ENCODE measurements around the gene PRR12.

Gene PRR12

DNA sequence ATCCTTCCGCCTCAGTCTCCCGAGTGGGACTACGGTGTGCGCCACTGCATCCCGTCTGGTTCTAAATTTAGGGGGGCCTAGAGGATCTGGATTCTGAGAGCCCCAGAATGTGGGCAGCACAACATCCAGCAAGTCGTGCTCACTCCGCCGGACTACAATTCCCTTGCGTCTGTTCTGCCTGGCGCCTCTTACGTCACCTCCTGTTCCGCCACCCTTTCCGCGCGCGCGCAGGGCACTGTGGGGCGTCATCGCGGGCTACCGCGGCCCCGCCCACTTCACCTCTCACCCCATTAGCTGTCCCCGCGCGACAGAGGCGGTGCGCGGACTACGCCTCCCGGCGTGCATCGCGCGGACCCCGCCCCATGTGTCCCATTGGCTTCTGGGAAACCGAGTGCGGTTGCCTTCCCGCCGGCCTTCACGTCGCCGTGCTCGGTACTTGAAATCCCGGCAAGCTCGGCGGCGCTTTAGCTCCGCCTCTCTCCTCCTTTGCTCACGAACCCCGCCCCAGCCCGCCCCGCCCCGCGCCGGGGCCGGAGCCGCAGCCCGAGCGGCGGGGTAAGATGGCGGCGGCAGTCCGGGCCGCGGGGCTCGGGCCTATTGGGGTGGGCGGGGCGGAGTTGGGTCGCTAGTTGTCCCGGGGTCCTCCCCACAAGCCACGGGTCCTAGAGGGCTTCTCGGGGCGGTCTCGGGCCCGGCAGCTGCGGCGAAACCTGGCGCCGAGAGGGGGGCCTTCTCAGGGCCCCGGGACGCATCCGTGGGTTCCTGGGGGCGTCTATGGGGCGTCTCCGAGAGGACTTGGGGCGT is 50.9 kb downstream of the PRR12 start, which contains the start of gene SCAF1 (continued):
- TF ChIP-seq ZEB2 (tag by site-specific recombination; IDR thresholded peaks at IDR 0.05) (peak; percentile 79), FEZF1 (tag by site-specific recombination; IDR thresholded peaks at IDR 0.05) (no peak), ZNF510 (tag by site-specific recombination; IDR thresholded peaks at IDR 0.05; ENCODE audit: insufficient replicate concordance) (no peak), ZNF843 (tag by site-specific recombination; IDR thresholded peaks at IDR 0.05) (peak; percentile 55; the same call in 1 of the 2 replicates), ZNF354C (tag by site-specific recombination; IDR thresholded peaks at IDR 0.05; ENCODE audit: borderline replicate concordance, low read depth) (no peak), ZNF23 (tag by site-specific recombination; IDR thresholded peaks at IDR 0.05; ENCODE audit: borderline replicate concordance) (no peak), ZNF792 (tag by site-specific recombination; IDR thresholded peaks at IDR 0.05) (no peak)
- TF ChIP-seq, protein P1, sequence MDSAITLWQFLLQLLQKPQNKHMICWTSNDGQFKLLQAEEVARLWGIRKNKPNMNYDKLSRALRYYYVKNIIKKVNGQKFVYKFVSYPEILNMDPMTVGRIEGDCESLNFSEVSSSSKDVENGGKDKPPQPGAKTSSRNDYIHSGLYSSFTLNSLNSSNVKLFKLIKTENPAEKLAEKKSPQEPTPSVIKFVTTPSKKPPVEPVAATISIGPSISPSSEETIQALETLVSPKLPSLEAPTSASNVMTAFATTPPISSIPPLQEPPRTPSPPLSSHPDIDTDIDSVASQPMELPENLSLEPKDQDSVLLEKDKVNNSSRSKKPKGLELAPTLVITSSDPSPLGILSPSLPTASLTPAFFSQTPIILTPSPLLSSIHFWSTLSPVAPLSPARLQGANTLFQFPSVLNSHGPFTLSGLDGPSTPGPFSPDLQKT (IDR thresholded peaks at IDR 0.05; ENCODE audit: borderline replicate concordance, low read depth, low read length): no peak; the same call in 1 of the 2 replicates
- TF ChIP-seq, protein P2, sequence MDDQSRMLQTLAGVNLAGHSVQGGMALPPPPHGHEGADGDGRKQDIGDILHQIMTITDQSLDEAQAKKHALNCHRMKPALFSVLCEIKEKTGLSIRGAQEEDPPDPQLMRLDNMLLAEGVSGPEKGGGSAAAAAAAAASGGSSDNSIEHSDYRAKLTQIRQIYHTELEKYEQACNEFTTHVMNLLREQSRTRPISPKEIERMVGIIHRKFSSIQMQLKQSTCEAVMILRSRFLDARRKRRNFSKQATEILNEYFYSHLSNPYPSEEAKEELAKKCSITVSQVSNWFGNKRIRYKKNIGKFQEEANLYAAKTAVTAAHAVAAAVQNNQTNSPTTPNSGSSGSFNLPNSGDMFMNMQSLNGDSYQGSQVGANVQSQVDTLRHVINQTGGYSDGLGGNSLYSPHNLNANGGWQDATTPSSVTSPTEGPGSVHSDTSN (CRISPR knock-in tag; IDR thresholded peaks at IDR 0.05): no peak
- TF ChIP-seq, protein P3, sequence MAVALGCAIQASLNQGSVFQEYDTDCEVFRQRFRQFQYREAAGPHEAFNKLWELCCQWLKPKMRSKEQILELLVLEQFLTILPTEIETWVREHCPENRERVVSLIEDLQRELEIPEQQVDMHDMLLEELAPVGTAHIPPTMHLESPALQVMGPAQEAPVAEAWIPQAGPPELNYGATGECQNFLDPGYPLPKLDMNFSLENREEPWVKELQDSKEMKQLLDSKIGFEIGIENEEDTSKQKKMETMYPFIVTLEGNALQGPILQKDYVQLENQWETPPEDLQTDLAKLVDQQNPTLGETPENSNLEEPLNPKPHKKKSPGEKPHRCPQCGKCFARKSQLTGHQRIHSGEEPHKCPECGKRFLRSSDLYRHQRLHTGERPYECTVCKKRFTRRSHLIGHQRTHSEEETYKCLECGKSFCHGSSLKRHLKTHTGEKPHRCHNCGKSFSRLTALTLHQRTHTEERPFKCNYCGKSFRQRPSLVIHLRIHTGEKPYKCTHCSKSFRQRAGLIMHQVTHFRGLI (tag by site-specific recombination; IDR thresholded peaks at IDR 0.05): no peak

DNA sequence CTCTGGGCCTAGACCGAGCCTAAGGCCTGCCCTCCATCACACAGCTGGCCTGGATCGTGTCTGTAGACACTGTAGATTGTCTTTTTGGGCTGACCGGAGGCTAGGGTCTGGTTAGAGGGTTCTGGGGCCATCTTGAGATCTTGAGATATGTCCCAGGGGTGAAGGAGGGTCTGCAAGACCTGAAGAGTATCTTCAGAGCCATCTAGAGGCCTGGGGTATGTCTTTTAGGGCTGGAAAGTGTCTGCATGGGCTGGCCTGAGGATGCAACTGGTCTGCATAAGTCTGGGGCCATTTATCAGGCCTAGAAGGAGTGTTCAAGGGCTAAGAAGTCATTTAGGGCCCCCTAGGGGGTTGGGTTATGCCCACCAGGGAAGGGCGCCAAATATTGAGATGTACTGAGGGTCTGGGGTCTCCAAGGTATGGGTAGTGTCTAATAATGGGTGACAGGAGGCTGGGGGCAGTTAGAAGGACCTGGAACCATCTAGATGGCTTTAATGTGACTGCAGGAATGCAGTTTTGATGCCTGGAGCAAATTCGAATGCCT is 51.6 kb downstream of the PRR12 start:
- peak overlapping the region; percentile 78 for H3K4me3 ChIP-seq (ENCODE audit: low read depth, low read length)
- H3K36me3 ChIP-seq (ENCODE audit: control insufficient read depth in 2 of 2, insufficient read depth in 1 of 2, low read length in 2 of 2): peaks cover 10 to 40% of the 10 kb centered on the region in 2 experiments
- H3K4me1 ChIP-seq (ENCODE audit: control insufficient read depth, insufficient read depth, low read length): peaks cover 31% of the 10 kb centered on the region
- 0 out of 2 replicates have a peak, but pooled peaks have one; percentile 41 for TF ChIP-seq SCRT2 (tag by site-specific recombination; IDR thresholded peaks at IDR 0.05)
- TF ChIP-seq ZNF175 (tag by site-specific recombination; IDR thresholded peaks at IDR 0.05): no peak
- TF ChIP-seq, protein P4, sequence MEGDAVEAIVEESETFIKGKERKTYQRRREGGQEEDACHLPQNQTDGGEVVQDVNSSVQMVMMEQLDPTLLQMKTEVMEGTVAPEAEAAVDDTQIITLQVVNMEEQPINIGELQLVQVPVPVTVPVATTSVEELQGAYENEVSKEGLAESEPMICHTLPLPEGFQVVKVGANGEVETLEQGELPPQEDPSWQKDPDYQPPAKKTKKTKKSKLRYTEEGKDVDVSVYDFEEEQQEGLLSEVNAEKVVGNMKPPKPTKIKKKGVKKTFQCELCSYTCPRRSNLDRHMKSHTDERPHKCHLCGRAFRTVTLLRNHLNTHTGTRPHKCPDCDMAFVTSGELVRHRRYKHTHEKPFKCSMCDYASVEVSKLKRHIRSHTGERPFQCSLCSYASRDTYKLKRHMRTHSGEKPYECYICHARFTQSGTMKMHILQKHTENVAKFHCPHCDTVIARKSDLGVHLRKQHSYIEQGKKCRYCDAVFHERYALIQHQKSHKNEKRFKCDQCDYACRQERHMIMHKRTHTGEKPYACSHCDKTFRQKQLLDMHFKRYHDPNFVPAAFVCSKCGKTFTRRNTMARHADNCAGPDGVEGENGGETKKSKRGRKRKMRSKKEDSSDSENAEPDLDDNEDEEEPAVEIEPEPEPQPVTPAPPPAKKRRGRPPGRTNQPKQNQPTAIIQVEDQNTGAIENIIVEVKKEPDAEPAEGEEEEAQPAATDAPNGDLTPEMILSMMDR (tag by site-specific recombination; IDR thresholded peaks at IDR 0.05): 0 out of 2 replicates have a peak, but pooled peaks have one; percentile 32
- no peak for TF ChIP-seq SP3 (tag by site-specific recombination; IDR thresholded peaks at IDR 0.05)
- 0 out of 2 replicates have a peak, but pooled peaks have one; percentile 24 for TF ChIP-seq ZNF777 (tag by site-specific recombination; IDR thresholded peaks at IDR 0.05; ENCODE audit: borderline replicate concordance)
- 0 out of 2 replicates have a peak, but pooled peaks have one; percentile 7 for TF ChIP-seq YY1 (tag by site-specific recombination; IDR thresholded peaks at IDR 0.05)
- peak; percentile 66 for TF ChIP-seq ZBTB20 (tag by site-specific recombination; IDR thresholded peaks at IDR 0.05)
- no peaks in the 10 kb centered on the region for H3K9me3 ChIP-seq (ENCODE audit: control insufficient read depth, insufficient read depth, low read depth, low read length)
- POLR2A ChIA-PET: interaction anchor here (0.6 to 3.5 kb wide), 15 partner anchors 12 to 227 kb away, joined by 3 to 124 read pairs (median 8); partner anchors contain the start of genes BCL2L12, FUZ, IRF3 and NOSIP
- CTCF ChIA-PET: interaction anchor here (0.9 to 6.5 kb wide), 4 partner anchors 12 to 72 kb away, joined by 3 to 59 read pairs (median 6); partner anchors contain the start of gene PRR12
- peak overlapping the region; percentile 98 for H3K27ac ChIP-seq (ENCODE audit: extremely low read depth, low read depth, low read length)

Measured in HEK293 (cell line).